Esophagus muscularis mucosa (tissue), 4 donors: Measurements from ENCODE around the gene NT5C2. TPM values are rescaled to one million over a fixed set of nuclear protein-coding genes. Genes with fewer than 3 reads are reported as not detected.
"Not testable (repeated sequence)": the region's sequence is repeated elsewhere in the genome, so short reads cannot be mapped to it uniquely, and the experiment has no call there.

ENCODE experiments used
- DNase-seq: peaks from one replicate; pipeline ENCODE4 v3.0.0-alpha.2; 2017; ENCODE audit errors: extremely low spot score
- H3K27ac ChIP-seq, 4 donors: fragments of 200-600 bp; sonication (generic); replicated peaks in 1 of 4; 1 replicate in 3 of 4; 2 replicates in 1 of 4; pipeline ENCODE4 v1.5.1; 2016 to 2019; ENCODE audit warnings: mild to moderate bottlenecking in 1 of 4
- H3K27me3 ChIP-seq, 4 donors: fragments of 200-600 bp; sonication (generic); one replicate each; pipeline versions ENCODE4 v1.5.1 to v1.6.0; 2016 to 2019
- H3K36me3 ChIP-seq, 4 donors: fragments of 200-600 bp; sonication (generic); one replicate each; pipeline ENCODE4 v1.5.1; 2016 to 2019
- H3K4me1 ChIP-seq, 4 donors: fragments of 200-600 bp; sonication (generic); one replicate each; pipeline ENCODE4 v1.5.1; 2016 to 2019
- H3K4me3 ChIP-seq, 4 donors: fragments of 200-600 bp; sonication (generic); 1 replicate in 2 of 4; 2 replicates in 2 of 4; pipeline ENCODE4 v1.5.1; 2016 to 2019; ENCODE audit warnings: mild to moderate bottlenecking in 4 of 4, moderate library complexity in 1 of 4
- H3K9me3 ChIP-seq, 4 donors: fragments of 200-600 bp; sonication (generic); 1 replicate in 3 of 4; 2 replicates in 1 of 4; pipeline ENCODE4 v1.5.1; 2016 to 2019
- CTCF ChIP-seq, 3 experiments: fragments of 200-600 bp in 2 of 3; fragments of 450-650 bp in 1 of 3; sonication (generic) in 2 of 3; IDR thresholded peaks; one replicate each; pipeline ENCODE4 v1.5.1; 2017 to 2019; ENCODE audit warnings: antibody characterized with exemption in 3 of 3, mild to moderate bottlenecking in 2 of 3, moderate library complexity in 1 of 3
- EP300 ChIP-seq: sonication (generic); formaldehyde crosslinking; IDR thresholded peaks from one replicate; pipeline ENCODE4 v1.6.1; 2017; ENCODE audit warnings: antibody characterized with exemption
- POLR2A ChIP-seq: fragments of 450-650 bp; IDR thresholded peaks from one replicate; pipeline ENCODE4 v1.6.1; 2017; ENCODE audit warnings: antibody characterized with exemption, moderate library complexity, mild to moderate bottlenecking, low read depth
- POLR2AphosphoS5 ChIP-seq, 2 donors: sonication (generic); formaldehyde crosslinking; IDR thresholded peaks; one replicate each; pipeline ENCODE4 v1.6.1; 2017; ENCODE audit warnings: antibody characterized with exemption in 2 of 2
- WGBS: methylation state at CpG from one replicate; pipeline ENCODE4 v1.1.5; 2018; 5-methylcytosine and 5-hydroxymethylcytosine counted together
- intact Hi-C: fragments of 100-400 bp; cut with DNase I; formaldehyde crosslinking; loops from one replicate; pipeline ENCODE4 v1.15.1; 2023
- total RNA-seq, 4 donors: library from RNA; depleted of rRNA; stranded (reverse); fragments of >200 nt; gene quantifications; one replicate each; pipeline versions ENCODE4 v1.1.0 to v1.2.1, GENCODE V29; 2016

The NT5C2 gene
- total RNA-seq, 4 donors from 2014 or later: 49.3 to 85.3 (median 66.0) TPM

DNA sequence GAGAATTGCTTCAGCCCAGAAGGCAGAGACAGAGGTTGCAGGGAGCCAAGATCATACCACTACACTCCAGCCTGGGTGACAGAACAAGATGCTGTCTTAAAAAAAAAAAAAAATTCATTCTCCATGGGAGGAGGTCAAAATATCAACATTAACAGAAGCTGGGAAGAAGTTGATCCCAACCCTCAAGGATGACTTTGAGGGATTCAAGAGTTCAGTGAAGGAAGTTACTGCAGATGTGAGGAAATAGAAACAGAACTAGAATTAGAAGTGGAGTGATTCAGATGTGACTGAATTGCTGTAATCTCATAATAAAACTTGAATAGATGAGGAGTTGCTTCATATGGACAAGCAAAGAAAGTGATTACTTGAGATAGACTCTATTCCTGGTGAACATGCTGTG is 32.9 kb upstream of the NT5C2 start:
- intact Hi-C loops: no loop called here
- peaks cover 0 to 23% (median 17%) of the 10 kb centered on the region in 4 donors for H3K9me3 ChIP-seq

DNA sequence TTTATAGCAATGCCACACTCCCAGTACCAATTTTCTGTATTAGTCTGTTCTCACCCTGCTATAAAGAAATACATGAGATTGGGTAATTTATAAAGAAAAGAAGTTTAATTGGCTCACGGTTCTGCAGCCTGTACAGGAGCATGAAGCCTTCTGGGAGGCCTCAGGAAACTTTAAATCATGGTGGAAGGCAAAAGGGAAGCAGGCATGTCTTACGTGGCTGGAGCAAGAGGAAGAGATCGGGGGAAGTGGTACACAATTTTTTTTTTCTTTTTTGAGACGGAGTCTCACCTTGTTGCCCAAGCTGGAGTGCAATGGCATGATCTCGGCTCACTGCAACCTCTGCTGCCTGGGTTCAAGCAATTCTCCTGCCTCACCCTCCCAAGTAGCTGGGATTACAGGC is 31.6 kb upstream of the NT5C2 start:
- DNase-seq, intact Hi-C loops, H3K36me3 ChIP-seq, H3K27ac ChIP-seq, H3K27me3 ChIP-seq, H3K4me3 ChIP-seq: not testable (repeated sequence)
- Histone ChIP-seq H3K4me1 (peaks cover 19 to 22% (median 20%) of the 10 kb centered on the region in 4 donors), H3K9me3 (peaks cover 0 to 23% (median 17%) of the 10 kb centered on the region in 4 donors)
- WGBS: 78% methylated on average over 5 of the region's 5 CpGs

More for the DNA sequence above, 32.9 kb upstream of the NT5C2 start:
- Histone ChIP-seq H3K27me3 (no peaks in the 10 kb centered on the region), H3K27ac (no peak overlapping the region), H3K36me3 (no peaks in the 10 kb centered on the region), H3K4me1 (peaks cover 31 to 34% (median 33%) of the 10 kb centered on the region in 4 donors), H3K4me3 (no peak overlapping the region)
- TF ChIP-seq POLR2AphosphoS5 (IDR thresholded peaks at IDR 0.05): no peak
- TF ChIP-seq POLR2A: no peak
- no peak for TF ChIP-seq CTCF (IDR thresholded peaks at IDR 0.05)
- TF ChIP-seq EP300: no peak
- no peak for DNase-seq

DNA sequence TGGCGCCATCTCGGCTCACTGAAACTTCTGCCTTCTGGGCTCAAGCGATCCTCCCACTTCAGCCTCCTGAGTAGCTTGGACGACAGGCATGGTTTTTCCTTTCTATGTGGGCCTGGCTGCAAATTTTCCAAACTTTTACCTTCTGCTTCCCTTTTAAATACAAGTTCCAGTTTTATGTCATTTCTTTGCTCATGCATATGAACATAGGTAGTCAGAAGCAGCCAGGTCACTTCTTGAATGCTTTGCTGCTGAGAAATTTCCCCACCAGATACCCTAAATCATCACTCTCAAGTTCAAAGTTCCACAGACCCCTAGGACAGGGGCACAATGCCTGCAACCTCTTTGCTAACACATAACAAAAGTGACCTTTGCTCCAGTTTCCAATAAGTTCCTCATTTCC is 31.1 kb upstream of the NT5C2 start:
- Histone ChIP-seq H3K27me3 (no peaks in the 10 kb centered on the region), H3K4me1 (peaks cover 14 to 17% (median 15%) of the 10 kb centered on the region in 4 donors), H3K9me3 (peaks cover 0 to 23% (median 17%) of the 10 kb centered on the region in 4 donors), H3K36me3 (no peaks in the 10 kb centered on the region), H3K27ac (no peak overlapping the region), H3K4me3 (no peak overlapping the region)
- DNase-seq: no peak
- intact Hi-C loops: no loop called here
- TF ChIP-seq CTCF (IDR thresholded peaks at IDR 0.05) (no peak), POLR2AphosphoS5 (IDR thresholded peaks at IDR 0.05) (no peak)
- 87% methylated on average over 4 of the region's 4 CpGs for WGBS

- intact Hi-C loops, H3K36me3 ChIP-seq, H3K9me3 ChIP-seq, H3K27ac ChIP-seq, H3K27me3 ChIP-seq, DNase-seq, H3K4me3 ChIP-seq, H3K4me1 ChIP-seq: not testable (repeated sequence)
- WGBS: 39% methylated on average over 4 of the region's 4 CpGs
These were observed 23.3 kb upstream of the NT5C2 start for GRCh38 chr10:103216362-103216761.

DNA sequence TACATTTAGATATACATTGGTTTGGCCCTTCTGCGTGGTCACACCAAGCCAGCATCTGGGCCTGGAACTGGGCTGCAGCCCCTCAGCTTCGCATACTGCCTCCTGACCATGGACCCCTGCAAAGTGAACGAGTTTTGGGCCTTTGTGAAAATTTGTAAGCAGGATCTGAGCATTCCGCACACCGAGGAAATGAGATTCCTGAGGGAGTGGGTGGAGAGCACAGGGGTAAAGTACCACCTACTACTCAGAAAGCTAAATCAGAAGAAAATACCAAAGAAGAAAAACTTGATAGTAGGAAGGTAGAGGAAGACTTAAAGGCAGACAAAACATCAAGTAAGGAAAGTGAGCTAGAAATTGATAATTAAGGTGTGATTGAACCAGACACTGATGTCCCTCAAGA is 22.5 kb upstream of the NT5C2 start:
- intact Hi-C loops: no loop called here
- no peak overlapping the region for H3K4me3 ChIP-seq
- WGBS: 99% methylated on average over 5 of the region's 5 CpGs
- no peak overlapping the region for H3K27ac ChIP-seq
- DNase-seq: no peak
- no peaks in the 10 kb centered on the region for H3K36me3 ChIP-seq
- TF ChIP-seq POLR2A (no peak), EP300 (no peak), POLR2AphosphoS5 (IDR thresholded peaks at IDR 0.05) (no peak), CTCF (IDR thresholded peaks at IDR 0.05) (no peak)
- peaks cover 0 to under 1% (median 0%) of the 10 kb centered on the region in 4 donors for H3K9me3 ChIP-seq
- peaks cover 0 to 9% (median 6%) of the 10 kb centered on the region in 4 donors for H3K4me1 ChIP-seq
- H3K27me3 ChIP-seq: no peaks in the 10 kb centered on the region

- intact Hi-C loops, H3K27ac ChIP-seq, H3K4me3 ChIP-seq, H3K4me1 ChIP-seq, H3K27me3 ChIP-seq, DNase-seq, H3K36me3 ChIP-seq: not testable (repeated sequence)
- 90% methylated on average over 4 of the region's 4 CpGs for WGBS
- H3K9me3 ChIP-seq: peaks cover 0 to 13% (median 5%) of the 10 kb centered on the region in 4 donors
These were observed 17.2 kb upstream of the NT5C2 start for GRCh38 chr10:103210262-103210661.

DNA sequence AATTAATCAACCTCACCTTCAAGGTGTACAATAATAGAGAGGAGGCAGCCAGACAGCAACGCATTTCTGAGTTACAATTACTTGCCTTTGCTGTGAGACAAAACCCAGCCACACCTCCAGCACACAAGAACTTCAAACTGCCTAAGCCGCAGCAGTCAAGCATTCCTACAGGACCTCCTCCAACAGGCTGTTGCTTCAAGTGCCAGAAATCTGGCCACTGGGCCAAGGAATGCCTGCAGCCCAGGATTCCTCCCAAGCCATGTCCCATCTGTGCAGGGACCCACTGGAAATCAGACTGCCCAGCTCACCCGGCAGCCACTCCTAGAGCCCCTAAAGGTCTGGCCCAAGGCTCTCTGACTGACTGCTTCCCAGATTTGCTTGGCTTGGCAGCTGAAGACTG is 14.6 kb upstream of the NT5C2 start:
- H3K36me3 ChIP-seq, H3K4me3 ChIP-seq, intact Hi-C loops, DNase-seq, H3K27ac ChIP-seq, H3K4me1 ChIP-seq, H3K27me3 ChIP-seq: not testable (repeated sequence)
- WGBS: 20% methylated on average over 1 of the region's 3 CpGs
- peaks cover 0 to 13% (median 5%) of the 10 kb centered on the region in 4 donors for H3K9me3 ChIP-seq
